COLO668 (cell line): ENCODE results near the gene ATRN.

Source experiments
- DNase-seq: peaks from one replicate; lab custom pipeline; 2025; ENCODE audit not compliant: unreplicated experiment; lab: John Stamatoyannopoulos, UW

Gene ATRN

DNA sequence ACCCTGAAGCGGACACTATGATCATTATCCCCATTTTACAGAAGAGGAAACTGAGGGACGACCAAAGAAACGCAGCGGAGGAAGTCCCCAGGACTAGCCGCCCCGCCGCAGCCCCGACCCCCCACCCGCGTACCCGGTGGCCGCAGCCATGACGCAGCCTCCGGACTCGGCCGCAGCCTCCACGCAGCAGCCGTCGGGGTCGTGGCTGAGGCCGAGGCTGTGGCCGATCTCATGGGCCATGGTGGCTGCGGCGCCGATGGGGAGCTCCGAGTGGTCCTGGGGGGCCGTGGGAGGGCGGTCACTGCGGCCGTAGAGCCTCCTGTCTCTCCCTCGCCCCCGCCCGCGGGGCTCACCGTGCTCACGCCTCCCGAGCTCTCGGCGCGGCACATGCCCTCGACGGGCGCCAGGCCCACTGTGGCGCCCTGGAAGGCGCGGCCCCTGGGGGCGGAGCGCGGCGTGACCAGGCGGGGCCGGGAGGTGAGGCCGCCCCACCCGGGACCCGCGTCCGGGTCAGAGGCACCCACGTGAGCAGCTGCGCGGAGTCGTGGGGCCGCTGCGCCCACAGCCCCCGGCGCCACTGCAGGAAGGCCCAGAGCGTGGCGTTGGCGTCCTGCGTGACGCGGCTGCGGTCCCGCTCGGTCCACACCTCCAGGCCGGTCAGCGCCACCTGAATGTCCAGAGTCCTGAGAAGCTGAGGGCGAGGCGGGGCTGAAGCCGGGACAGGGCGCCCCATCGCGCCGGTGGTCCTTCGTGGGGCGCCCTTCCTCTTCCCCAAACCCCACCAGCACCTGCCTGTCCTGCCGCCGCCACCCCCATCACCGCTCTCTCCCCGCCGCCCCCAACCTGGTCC, 202.6 kb downstream of the ATRN start:
- no peak for DNase-seq

DNA sequence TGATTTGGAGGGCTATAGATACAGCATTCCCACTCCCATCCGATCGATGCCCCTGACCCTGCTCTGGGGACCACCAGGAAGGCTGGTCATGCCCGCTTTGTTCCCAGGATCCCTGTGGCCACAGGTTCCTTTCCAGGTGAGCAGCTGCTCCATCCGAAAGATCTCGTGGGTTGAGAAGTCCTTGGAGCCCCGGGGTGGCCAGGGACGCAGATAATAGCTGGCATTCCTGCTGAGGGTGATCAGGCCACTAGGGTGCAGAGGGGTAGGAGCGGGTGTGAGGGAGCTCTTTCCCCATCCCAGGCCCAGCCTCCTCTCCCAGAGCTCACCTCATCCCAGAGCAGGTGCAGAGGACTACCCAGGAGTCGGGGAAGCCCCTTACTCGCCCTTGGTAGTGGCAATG, 203.6 kb downstream of the ATRN start:
- DNase-seq = no peak

DNA sequence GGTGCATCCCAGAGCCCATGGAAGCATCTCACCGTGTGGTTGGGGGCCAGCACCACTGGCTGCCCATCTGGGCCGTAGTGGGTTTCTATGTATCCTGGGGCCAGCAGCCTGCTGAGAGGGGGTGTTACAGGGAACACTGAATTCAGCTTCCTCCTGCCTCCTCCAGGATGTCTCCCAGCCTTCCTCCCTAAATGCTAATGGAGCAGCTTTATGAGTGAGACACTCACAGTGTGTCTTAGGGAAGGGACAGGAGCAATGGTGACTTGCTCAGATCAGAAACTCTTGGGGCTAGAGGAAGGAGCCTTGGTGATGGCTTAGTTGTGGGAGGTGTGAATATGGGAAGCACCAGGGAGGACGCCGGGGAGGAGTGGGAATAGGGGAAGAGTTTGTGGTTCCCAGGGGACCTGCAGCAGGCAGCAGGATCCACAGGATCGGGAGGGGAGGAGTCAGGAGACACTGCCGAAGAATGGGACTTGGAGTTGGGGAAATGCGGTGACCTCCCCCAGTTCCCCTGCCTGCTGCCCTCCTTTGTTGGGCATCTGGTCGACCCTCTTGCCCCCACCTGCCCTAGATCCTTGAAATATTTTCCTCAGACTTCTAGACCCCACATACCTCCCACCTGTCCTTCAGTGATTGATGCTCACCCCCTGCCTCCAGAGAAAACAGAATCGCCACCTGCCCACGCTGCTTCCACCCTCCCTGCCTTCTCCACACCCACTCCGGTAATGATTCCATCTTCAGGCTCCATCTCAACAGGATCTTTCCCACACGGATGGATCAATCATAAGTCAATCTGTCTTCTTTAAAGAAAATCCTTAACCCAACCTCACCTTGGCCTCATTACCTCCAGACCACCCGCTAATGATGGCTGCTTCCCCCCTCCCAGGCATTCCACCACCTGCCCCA, 204.4 kb downstream of the ATRN start:
- DNase-seq = no peak

DNA sequence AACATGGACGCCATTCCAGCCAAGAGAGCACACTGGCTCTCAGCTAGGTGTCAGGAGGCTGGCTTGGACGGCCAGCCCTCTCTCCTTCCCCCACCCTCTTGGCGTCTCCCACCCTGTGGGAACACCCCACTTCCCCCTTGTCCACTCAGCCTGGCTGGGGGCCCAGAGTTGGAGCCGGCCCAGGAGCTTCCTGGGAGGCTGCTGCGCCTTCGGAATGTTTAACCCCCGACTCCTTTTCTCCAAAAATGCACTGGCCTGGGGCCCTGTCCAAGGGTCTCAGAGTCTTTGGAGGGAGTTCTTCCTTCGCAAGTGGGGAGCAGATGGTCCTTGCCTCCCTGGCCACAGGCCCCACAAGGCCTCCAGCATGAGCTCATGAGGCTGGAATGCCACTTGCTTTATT, 206.9 kb downstream of the ATRN start:
- DNase-seq = no peak

DNA sequence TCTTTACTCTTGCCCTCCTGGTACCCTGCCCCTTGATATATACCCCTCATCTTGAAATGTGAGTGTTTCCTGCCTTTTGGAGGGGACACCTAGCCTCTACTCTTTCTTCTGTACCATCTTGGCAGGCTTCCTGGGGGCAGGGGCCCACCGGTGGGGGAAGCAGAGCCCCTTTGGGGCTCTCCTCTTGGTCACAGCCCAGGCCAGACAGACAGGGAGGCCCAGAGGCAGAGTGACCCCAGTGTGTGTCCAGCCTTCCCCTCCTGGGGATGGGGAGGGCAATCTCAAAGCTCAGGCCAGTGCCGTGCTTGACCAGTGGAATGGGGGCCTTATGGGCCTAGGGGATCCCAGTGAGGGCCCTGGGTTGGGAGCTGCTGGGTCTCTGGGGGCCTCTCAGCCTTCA, 207.4 kb downstream of the ATRN start:
- DNase-seq = no peak

DNA sequence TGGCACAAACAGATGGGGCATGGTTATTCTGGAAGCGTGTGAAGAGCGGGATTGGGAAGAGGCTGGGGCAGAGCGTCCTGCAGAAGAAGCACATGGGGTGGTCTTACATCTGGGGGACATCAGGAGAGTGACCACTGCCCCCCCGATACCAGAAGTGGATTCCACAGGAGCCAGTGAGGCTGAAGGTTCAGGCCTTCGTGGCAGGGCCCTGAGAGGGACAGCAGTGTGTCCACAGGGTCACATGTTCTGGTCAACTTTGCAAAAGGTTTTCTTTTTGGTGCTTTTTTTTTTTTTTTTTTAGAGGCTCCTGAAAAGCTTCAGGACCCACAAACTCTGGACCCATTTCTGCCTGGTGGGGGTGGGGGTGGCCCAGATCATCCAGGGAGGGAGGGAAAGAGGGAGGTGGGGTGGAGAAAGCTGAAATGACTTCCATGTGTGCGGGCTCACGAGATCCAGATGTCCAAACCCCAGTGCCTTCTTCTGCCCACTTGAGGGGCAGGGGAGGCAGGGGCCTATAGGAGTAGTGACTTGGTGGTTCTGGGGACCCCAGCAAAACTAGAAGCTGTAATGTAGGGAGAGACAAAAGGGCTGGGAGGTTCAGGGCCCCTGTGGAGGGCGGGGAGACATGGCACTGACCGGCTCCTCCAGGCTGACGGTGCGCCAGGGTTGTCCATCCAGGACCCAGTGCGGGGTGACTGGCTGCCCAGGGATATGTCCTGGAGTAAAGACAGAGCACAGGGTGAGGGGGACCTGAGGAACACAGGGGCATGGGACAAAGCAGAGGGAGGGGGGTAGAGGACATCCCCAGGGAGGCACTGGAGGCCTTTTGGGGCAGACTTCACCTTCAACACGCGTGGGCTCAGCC, 208.3 kb downstream of the ATRN start:
- no peak for DNase-seq

DNA sequence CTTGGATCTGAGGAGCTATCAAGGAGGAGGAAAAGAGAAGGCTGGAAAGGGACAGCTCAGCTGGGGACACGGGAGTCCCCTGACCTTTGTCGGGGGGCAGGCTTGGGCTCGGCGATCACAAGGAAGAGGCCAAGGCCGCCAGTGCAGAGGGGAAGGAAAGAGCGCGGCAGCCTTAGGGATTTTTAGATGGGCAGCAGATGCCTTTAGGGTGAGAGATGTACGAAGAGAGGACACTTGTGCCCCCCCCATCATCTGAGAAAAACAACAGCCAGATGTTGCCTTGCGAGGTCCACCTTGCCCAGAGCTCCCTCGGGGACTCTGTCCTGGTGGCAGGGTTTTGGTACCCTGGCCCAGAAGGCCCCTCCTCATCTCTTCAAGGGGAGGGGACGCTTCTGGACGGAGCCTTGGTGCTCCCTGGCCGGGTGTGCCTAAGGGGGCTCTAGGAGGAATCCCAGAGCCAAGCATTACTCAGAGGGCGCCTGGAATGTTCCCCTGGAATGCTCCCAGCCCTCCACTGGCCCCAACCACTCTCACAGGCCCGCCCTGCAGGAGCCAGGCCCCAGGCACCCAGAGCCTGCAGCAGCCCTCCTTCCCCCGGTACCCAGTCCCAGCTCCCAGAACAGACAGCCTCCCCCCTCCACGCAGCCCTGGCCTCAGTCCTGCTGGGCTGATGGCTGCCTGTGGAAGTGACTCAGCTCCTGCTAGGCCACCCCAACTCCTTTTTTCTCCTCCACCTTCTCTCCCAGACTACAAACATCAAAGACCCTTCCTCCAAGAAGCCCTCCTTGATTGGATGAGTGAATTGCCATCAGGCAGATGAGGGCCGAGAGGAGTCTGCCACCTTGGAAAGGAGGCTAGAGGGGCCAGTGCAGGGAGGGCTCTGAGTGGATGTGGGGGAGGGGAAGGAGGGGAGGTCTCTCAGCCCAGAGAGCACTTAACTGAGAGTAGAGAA, 209.2 kb downstream of the ATRN start:
- DNase-seq = no peak

DNA sequence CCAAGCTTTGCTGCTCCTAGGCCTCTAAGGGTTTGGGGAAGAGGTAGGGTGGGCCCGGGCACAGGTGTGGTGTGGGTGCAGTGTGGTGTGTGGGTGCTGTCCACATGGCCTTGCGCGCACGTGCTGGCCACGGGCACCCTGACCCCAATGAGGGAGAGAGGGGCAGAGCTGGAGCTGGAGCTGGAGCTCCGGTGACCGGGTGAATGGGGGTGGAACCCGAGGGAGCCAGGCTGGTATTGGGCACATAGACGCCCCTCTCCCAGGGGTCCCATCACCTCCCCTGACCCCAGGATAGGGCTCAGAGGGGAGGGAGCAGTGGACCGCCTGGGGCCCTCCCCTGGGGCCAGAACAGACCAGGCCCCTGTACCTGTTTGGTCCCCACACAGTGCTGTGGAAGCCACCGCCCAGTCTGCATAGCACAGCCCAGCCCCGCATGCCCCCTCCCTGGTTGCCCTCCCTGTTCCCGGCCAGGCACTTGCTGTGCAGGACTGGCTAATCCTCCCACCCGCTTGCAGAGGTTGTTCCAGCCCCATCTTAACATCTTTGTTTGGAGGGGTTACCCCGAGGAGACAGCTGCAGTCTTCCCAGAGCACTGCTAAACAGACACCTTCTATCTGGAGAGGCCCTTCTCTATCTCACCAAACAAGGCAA, 210.0 kb downstream of the ATRN start:
- no peak for DNase-seq

DNA sequence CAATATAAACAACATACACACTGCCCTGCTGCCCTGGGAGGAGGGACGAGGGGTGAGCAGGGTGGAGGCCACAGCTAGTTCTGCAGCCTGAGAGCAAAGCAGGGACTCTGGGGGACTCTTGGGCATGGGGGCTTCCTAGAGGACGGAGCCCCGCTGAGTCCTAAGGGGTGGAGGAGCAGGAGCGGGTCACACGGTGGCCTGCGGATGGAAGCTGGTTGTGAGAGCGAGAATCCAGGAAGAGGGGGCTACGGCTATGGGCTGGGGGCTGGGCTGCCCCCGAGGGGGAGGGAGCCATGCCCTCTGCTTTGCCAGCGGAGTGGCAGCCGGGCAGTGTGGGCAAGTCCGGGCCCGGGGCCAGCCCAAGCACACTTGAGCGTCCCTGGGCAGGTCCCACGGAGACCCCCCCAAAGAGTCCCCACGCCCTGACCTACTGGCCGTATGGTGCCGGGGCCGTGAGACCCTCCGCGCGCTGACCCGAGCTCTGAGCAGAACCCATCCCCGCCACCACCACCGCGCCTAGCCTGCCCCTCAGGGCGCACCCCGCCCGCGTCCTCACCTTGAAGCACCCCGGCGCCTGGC, 210.6 kb downstream of the ATRN start:
- DNase-seq = no peak

DNA sequence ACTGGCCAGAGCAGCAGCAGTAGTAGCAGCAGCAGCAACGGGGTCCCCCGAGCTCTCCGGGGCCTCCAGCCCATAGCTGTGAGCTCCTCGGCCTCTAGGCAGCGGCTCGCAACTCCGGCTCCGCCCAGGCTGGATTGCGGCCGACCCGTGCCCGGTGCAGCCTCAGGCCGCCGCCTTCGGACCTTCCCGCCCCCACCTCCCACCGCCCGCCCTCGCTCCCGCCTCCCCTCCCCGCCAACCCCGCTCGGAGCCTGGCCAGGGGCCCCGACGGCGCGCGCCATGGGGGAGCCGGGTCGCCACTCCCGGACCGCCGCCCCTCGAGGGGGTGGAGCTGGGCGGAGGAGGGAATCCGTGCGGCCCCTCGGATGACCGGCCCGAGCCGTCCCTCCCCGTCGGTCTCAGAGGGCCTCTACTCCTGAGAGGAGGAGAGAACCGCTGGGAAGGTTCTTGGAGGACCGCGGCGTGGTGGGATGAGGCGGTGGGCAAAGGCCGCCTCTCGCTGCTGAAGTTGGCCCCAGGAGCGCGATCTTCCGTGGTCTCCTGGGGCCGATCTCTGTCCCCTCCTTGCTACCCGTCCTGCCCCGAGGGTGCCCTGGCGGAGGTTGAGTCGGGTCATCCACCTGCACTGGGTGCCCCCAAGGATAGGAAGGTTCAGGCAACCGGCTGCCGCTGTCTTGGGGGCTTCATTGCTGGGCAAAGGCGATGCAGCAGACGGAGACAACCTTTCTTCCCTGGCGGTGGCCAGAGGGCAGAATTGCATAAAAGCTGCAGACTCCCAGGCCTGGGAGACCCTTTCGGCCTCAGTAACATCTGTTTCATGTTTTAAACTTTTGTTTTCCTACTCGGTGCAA, 211.3 kb downstream of the ATRN start, which contains the start of gene ADAM33:
Gene ADAM33 (minus strand): TSS at position 80 of the 851 bp plus-strand sequence. CDS start 6 bp downstream, at position 74.
- no peak for DNase-seq

DNA sequence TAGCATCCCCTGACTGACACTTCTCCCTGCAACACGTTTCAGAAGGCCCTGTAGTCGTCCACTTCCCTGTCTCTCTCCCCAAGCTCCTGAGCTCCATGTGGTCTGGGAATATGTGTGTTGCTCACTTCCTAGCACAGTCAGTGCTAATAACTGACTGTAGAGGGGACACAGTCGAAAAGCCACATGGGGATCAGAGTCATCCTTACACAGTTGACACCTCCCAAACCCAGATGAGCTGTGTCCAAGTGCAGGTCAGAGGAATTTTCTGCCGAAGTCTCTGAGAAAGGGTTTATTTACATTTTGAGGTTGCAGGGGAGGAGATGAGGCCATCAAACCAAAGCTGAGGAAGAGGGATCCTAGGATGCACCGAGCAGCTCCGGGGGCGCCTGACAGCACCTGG, 214.5 kb downstream of the ATRN start:
- no peak for DNase-seq

DNA sequence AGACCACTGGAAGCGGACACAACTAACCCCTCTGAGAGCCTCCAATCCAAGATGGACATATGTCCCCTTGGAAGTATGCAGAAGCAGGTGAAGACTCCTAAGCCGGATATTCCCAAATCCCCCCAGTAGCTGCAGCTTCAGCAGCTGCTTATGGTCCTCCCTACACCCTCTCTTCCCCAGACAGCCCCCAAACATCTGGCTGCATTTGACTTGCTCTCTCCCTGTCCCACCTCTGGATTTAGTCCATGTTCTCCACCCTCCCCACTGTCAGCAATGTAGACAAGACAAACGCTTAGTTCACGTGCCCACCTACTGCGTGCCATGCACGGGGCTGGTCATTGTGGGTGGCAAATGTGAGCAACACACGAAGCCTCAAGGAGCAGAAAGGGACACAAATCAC, 215.6 kb downstream of the ATRN start:
- DNase-seq = no peak

DNA sequence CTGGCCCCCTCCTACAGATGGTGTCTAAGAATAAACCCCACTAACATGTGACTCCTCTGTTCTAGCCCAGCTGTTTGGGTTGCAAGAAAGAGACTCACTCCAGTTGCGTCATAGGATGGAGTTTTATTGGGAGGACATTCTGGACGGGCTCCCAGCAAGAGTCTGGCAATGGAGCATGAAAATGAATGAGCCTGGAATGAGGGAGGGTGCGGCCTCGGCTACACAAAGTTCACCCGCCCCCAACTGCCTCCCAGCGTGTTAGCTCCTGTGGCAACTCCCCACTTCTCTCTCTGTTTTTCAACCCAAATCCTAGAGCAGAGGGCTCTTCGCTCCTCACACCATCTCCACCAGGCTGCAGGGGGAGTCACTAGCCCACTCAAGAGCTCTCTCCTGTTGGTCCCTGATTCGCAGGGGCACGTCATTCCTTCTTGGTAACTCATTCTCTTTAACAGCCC, 216.1 kb downstream of the ATRN start:
- no peak for DNase-seq

DNA sequence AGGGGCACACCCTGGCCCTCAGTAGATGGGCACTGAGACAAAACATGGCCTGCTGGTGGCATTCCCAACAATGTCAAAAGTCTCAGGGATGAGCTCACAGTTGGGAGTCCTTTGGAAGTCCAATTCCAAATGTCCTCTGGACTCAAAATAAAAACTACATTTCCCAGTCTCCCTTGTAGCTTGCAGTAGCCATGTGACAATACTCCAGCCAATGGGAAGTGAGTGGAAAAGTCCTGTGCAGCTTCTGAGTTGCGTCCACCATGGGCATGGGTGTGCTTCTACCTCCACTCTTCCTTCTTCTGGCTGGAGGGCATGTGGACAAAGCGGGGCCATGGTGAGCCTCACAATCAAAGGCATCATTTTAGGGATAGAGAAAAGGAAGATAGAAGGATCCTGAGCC, 216.8 kb downstream of the ATRN start:
- DNase-seq = no peak

DNA sequence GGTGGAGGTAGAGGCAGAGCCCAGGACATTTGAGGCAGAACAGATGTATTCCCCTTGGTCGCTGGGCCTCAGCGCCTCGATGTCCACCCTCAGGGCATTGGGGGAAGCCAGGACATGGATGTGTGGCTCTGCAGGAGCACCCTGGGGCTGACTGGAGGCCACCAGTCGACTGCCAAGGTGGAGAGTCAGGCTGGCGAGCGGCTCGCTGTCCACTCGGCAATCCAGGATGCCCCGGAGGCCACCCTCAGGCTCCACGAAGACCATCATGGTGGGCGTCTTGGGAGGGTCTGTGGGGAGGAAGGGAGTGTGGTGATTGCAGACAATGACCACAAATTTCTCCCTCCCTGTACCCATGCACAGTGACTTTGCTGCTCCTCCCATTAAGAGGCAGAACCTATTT, 219.2 kb downstream of the ATRN start:
- no peak for DNase-seq

DNA sequence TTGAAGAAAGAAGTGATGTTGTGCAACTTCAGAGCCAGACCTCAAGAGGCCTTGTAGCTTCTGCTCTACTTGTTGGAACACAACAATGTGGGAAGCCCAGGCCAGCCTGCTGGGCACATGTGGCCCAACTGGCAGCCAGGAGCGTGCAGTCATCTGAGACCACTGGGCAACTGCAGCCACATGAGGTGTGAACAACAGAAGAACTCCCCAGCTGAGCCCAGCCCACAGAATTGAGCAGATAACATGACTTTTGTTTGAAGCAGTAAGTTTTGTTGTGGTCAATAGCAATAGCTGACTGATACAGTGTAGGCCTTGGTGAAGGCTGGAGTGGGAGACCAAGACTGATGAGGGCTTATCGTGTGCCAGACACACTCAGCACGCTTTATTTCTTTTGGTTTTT, 219.6 kb downstream of the ATRN start:
- DNase-seq = no peak

DNA sequence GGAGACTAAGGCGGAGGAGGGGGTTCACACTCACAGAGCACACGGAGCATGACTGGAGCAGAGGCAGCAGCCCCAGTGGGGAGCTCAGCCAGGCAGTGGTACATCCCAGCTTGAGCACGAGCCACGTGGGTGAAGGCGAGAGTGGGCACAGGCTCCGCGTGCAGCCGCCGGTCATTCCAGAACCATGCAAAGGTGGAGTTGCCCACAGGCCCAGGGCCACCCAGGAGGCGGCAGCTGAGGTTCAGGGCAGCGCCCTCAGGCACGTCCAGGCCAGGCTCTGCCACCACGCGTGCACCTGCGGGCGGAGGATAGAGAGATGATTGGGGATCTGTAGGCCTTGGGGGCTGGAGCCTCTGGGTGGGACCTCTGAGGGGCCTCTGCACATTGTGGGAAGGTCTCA, 220.5 kb downstream of the ATRN start:
- DNase-seq = no peak

DNA sequence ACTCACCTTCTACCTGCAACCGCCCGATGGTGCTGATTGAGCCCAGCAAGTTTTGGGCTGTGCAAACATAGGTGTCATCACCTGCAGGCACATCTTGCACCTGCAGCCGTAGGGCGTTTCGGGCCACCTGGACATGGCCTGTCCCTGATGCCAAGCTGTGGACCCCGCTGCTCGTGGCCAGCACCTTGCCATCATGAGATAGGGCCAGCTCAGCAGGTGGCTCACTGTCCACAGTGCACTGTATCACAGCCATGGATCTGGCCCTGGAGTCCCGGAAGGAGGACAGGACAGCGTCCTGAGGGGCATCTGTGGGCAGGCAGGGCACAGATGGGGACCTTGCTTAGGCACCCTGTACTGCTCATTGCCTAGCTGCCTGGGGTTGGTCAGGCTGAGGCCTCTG, 221.1 kb downstream of the ATRN start:
- no peak for DNase-seq
